WTC11 (cell line): ENCODE data around the gene TVP23C.
"Not testable (repeated sequence)": the region's sequence is repeated elsewhere in the genome, so short reads cannot be mapped to it uniquely, and the experiment has no call there.

Source experiments
- ATF1 ChIP-seq: sonication (generic); formaldehyde crosslinking; IDR thresholded peaks from 2 replicates; pipeline ENCODE4 v1.8.1; 2023; ENCODE audit warnings: mild to moderate bottlenecking, moderate library complexity, missing genetic modification reagents
- ATF6 ChIP-seq: sonication (generic); formaldehyde crosslinking; IDR thresholded peaks from 2 replicates; pipeline ENCODE4 v1.8.1; 2023; ENCODE audit warnings: mild to moderate bottlenecking, missing genetic modification reagents
- CBFB ChIP-seq: sonication (generic); formaldehyde crosslinking; IDR thresholded peaks from 2 replicates; pipeline ENCODE4 v1.8.1; 2022; ENCODE audit warnings: mild to moderate bottlenecking, low read depth, missing genetic modification reagents
- CREM ChIP-seq: sonication (generic); formaldehyde crosslinking; IDR thresholded peaks from 2 replicates; pipeline ENCODE4 v1.8.1; 2022; ENCODE audit warnings: mild to moderate bottlenecking, missing genetic modification reagents, moderate library complexity
- CTCF ChIP-seq: fragments of 200-600 bp; IDR thresholded peaks from 2 replicates; pipeline ENCODE4 v1.8.0; 2022; ENCODE audit warnings: antibody characterized with exemption
- FOXJ3 ChIP-seq: sonication (generic); formaldehyde crosslinking; IDR thresholded peaks from 2 replicates; pipeline ENCODE4 v1.9.0; 2021; ENCODE audit warnings: missing genetic modification reagents, mild to moderate bottlenecking, borderline replicate concordance
- RELA ChIP-seq: sonication (generic); formaldehyde crosslinking; IDR thresholded peaks from 2 replicates; pipeline ENCODE4 v1.8.1; 2022; ENCODE audit warnings: missing genetic modification reagents, mild to moderate bottlenecking, borderline replicate concordance
- SMAD4 ChIP-seq: sonication (generic); formaldehyde crosslinking; IDR thresholded peaks from 2 replicates; pipeline ENCODE4 v1.8.0; 2022; ENCODE audit warnings: mild to moderate bottlenecking, missing genetic modification reagents
- SOX15 ChIP-seq: fragments of 250-450 bp; sonication (Bioruptor Pico); IDR thresholded peaks from 2 replicates; pipeline ENCODE4 v1.9.0; 2021; ENCODE audit warnings: mild to moderate bottlenecking
- SP1 ChIP-seq: sonication (generic); formaldehyde crosslinking; conservative IDR thresholded peaks from 2 replicates; pipeline ENCODE4 v1.8.1; 2022; ENCODE audit warnings: missing genetic modification reagents
- ZBTB21 ChIP-seq: sonication (generic); formaldehyde crosslinking; IDR thresholded peaks from 2 replicates; pipeline ENCODE4 v1.8.1; 2023; ENCODE audit warnings: mild to moderate bottlenecking, missing genetic modification reagents, borderline replicate concordance
- ZNF138 ChIP-seq: sonication (generic); formaldehyde crosslinking; conservative IDR thresholded peaks from 2 replicates; pipeline ENCODE4 v1.8.1; 2022; ENCODE audit warnings: mild to moderate bottlenecking, moderate library complexity, missing genetic modification reagents
- ZNF532 ChIP-seq: fragments of 250-450 bp; sonication (Bioruptor Pico); IDR thresholded peaks from 2 replicates; pipeline ENCODE4 v1.9.0; 2021; ENCODE audit warnings: mild to moderate bottlenecking, borderline replicate concordance
- TF ChIP-seq, protein P1 (sequence below): sonication (generic); formaldehyde crosslinking; conservative IDR thresholded peaks from 2 replicates; pipeline ENCODE4 v1.8.1; 2023; ENCODE audit warnings: mild to moderate bottlenecking, low read depth, missing genetic modification reagents, moderate library complexity

DNA sequence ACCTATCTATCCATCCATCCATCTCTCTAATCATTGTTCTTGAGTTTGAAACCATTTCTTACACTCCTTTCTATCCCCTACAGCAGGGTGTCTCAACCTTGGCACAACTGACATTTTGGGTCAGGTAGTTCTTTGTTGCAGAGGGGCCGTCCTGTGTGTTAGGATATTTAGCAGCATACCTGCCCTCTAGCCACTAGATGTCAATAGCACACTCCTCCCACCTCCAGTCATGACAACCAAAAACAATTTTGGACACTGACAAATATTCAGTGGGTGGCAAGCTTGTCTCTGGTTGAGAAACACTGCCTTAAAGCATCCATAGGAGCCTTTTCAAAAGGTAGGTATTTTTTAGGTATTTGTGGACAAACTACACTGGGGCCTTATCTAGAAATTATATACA lies 10.4 kb downstream of the TVP23C start:
- TF ChIP-seq ATF1 (CRISPR knock-in tag); CTCF; ZNF532; SP1 (CRISPR knock-in tag); RELA; FOXJ3 (CRISPR knock-in tag); CBFB (CRISPR knock-in tag); SMAD4; ATF6 (CRISPR knock-in tag); ZNF138 (CRISPR knock-in tag); SOX15 (CRISPR knock-in tag); CREM; ZBTB21 (CRISPR knock-in tag): not testable (repeated sequence)
- TF ChIP-seq, protein P1, sequence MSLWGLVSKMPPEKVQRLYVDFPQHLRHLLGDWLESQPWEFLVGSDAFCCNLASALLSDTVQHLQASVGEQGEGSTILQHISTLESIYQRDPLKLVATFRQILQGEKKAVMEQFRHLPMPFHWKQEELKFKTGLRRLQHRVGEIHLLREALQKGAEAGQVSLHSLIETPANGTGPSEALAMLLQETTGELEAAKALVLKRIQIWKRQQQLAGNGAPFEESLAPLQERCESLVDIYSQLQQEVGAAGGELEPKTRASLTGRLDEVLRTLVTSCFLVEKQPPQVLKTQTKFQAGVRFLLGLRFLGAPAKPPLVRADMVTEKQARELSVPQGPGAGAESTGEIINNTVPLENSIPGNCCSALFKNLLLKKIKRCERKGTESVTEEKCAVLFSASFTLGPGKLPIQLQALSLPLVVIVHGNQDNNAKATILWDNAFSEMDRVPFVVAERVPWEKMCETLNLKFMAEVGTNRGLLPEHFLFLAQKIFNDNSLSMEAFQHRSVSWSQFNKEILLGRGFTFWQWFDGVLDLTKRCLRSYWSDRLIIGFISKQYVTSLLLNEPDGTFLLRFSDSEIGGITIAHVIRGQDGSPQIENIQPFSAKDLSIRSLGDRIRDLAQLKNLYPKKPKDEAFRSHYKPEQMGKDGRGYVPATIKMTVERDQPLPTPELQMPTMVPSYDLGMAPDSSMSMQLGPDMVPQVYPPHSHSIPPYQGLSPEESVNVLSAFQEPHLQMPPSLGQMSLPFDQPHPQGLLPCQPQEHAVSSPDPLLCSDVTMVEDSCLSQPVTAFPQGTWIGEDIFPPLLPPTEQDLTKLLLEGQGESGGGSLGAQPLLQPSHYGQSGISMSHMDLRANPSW, result not testable (repeated sequence)
